HEK293 (cell line): ENCODE data around the gene SESTD1.

Source experiments
- CTCF ChIA-PET: fragments of 350-600 bp; formaldehyde crosslinking; extraction: SDS; loops from one replicate; lab custom pipeline; 2021; ENCODE audit warnings: antibody characterized with exemption; lab: Yijun Ruan, JAX
- POLR2A ChIA-PET: fragments of 300-600 bp; formaldehyde crosslinking; extraction: SDS; loops from one replicate; lab custom pipeline; 2020; ENCODE audit warnings: antibody characterized with exemption, inconsistent platforms; lab: Yijun Ruan, JAX
- H3K27ac ChIP-seq: fragments of 200-500 bp; sonication (Bioruptor generic); 2 replicates; pipeline ENCODE4 v1.5.1; 2014; ENCODE audit warnings: low read depth, low read length, control low read depth, inconsistent platforms; ENCODE audit errors: extremely low read depth
- H3K36me3 ChIP-seq, 2 experiments: fragments of 200-500 bp in 1 of 2; sonication (Bioruptor generic) in 1 of 2; 1 replicate in 1 of 2; 2 replicates in 1 of 2; pipeline ENCODE4 v1.5.1; 2014 to 2017; ENCODE audit warnings: inconsistent platforms in 2 of 2, low read length in 2 of 2; ENCODE audit not compliant: control insufficient read depth in 2 of 2, insufficient read depth in 1 of 2
- H3K4me1 ChIP-seq: fragments of 200-500 bp; sonication (Bioruptor generic); 2 replicates; pipeline ENCODE4 v1.5.1; 2014; ENCODE audit warnings: mild to moderate bottlenecking, low read length, inconsistent platforms; ENCODE audit not compliant: control insufficient read depth, insufficient read depth
- H3K4me3 ChIP-seq: 2 replicates; pipeline ENCODE4 v1.5.1; 2011; ENCODE audit warnings: low read depth, mild to moderate bottlenecking, control low read depth, low read length, moderate library complexity
- H3K9me3 ChIP-seq: fragments of 200-500 bp; sonication (Bioruptor generic); 2 replicates; pipeline ENCODE4 v1.5.1; 2014; ENCODE audit warnings: low read depth, low read length, inconsistent platforms; ENCODE audit not compliant: control insufficient read depth, insufficient read depth
- ATF2 ChIP-seq: fragments of 450-650 bp; formaldehyde crosslinking; IDR thresholded peaks from 2 replicates; pipeline ENCODE4 v1.5.1; 2016; ENCODE audit warnings: missing biosample characterization, missing genetic modification characterization, low read depth
- BCL6B ChIP-seq: fragments of 450-650 bp; formaldehyde crosslinking; IDR thresholded peaks from 2 replicates; pipeline ENCODE4 v1.5.1; 2017; ENCODE audit warnings: missing biosample characterization, missing genetic modification characterization
- HIC1 ChIP-seq: fragments of 450-650 bp; formaldehyde crosslinking; IDR thresholded peaks from 2 replicates; pipeline ENCODE4 v1.5.1; 2016; ENCODE audit warnings: missing biosample characterization, missing genetic modification characterization
- KLF8 ChIP-seq: fragments of 450-650 bp; formaldehyde crosslinking; IDR thresholded peaks from 2 replicates; pipeline ENCODE4 v1.5.1; 2016; ENCODE audit warnings: missing biosample characterization, missing genetic modification characterization
- MZF1 ChIP-seq: fragments of 450-650 bp; formaldehyde crosslinking; IDR thresholded peaks from 2 replicates; pipeline ENCODE4 v1.5.1; 2017; ENCODE audit warnings: missing biosample characterization, missing genetic modification characterization, borderline replicate concordance
- OSR2 ChIP-seq: fragments of 450-650 bp; formaldehyde crosslinking; IDR thresholded peaks from 2 replicates; pipeline ENCODE4 v1.5.1; 2016; ENCODE audit warnings: missing biosample characterization, missing genetic modification characterization
- PRDM10 ChIP-seq: fragments of 450-650 bp; formaldehyde crosslinking; IDR thresholded peaks from 2 replicates; pipeline ENCODE4 v1.5.1; 2016; ENCODE audit warnings: missing biosample characterization, missing genetic modification characterization
- SP3 ChIP-seq: fragments of 450-650 bp; formaldehyde crosslinking; IDR thresholded peaks from 2 replicates; pipeline ENCODE4 v1.5.1; 2016; ENCODE audit warnings: missing biosample characterization, missing genetic modification characterization
- YY2 ChIP-seq: fragments of 450-650 bp; formaldehyde crosslinking; IDR thresholded peaks from 2 replicates; pipeline ENCODE4 v1.5.1; 2016; ENCODE audit warnings: missing biosample characterization, missing genetic modification characterization
- ZNF16 ChIP-seq: fragments of 450-650 bp; formaldehyde crosslinking; IDR thresholded peaks from 2 replicates; pipeline ENCODE4 v1.5.1; 2016; ENCODE audit warnings: low read depth, missing biosample characterization, missing genetic modification characterization
- ZNF2 ChIP-seq: fragments of 450-650 bp; formaldehyde crosslinking; IDR thresholded peaks from 2 replicates; pipeline ENCODE4 v1.5.1; 2016; ENCODE audit warnings: missing biosample characterization, missing genetic modification characterization
- ZNF302 ChIP-seq: fragments of 450-650 bp; formaldehyde crosslinking; IDR thresholded peaks from 2 replicates; pipeline ENCODE4 v1.5.1; 2016; ENCODE audit warnings: missing biosample characterization, missing genetic modification characterization, low read depth
- ZNF548 ChIP-seq: fragments of 450-650 bp; formaldehyde crosslinking; IDR thresholded peaks from 2 replicates; pipeline ENCODE4 v1.5.1; 2016; ENCODE audit warnings: missing biosample characterization, missing genetic modification characterization
- ZNF629 ChIP-seq: fragments of 450-650 bp; formaldehyde crosslinking; IDR thresholded peaks from 2 replicates; pipeline ENCODE4 v1.5.1; 2017; ENCODE audit warnings: missing biosample characterization, missing genetic modification characterization
- ZNF639 ChIP-seq: fragments of 450-650 bp; formaldehyde crosslinking; IDR thresholded peaks from 2 replicates; pipeline ENCODE4 v1.5.1; 2016; ENCODE audit warnings: missing biosample characterization, missing genetic modification characterization
- ZNF660 ChIP-seq: fragments of 450-650 bp; IDR thresholded peaks from 2 replicates; pipeline ENCODE4 v1.5.1; 2018; ENCODE audit warnings: missing biosample characterization, mild to moderate bottlenecking, missing genetic modification characterization
- ZSCAN18 ChIP-seq: fragments of 450-650 bp; formaldehyde crosslinking; IDR thresholded peaks from 2 replicates; pipeline ENCODE4 v1.5.1; 2016; ENCODE audit warnings: missing biosample characterization, missing genetic modification characterization

Gene SESTD1

GRCh38 chr2:179191110-179191509 lies 73.5 kb downstream of the SESTD1 start:
- H3K4me3 ChIP-seq: no peak overlapping the region
- no peaks in the 10 kb centered on the region for H3K9me3 ChIP-seq
- ChIA-PET CTCF (no interaction called here), POLR2A (no interaction called here)
- H3K27ac ChIP-seq: no peak overlapping the region
- TF ChIP-seq ZSCAN18 (tag by site-specific recombination): no peak
- no peak for TF ChIP-seq HIC1 (tag by site-specific recombination)
- TF ChIP-seq ZNF639: no peak
- no peak for TF ChIP-seq KLF8 (tag by site-specific recombination)
- no peak for TF ChIP-seq PRDM10 (tag by site-specific recombination)
- no peak for TF ChIP-seq YY2 (tag by site-specific recombination)
- no peak for TF ChIP-seq ZNF2 (tag by site-specific recombination)
- no peak for TF ChIP-seq ZNF660 (tag by site-specific recombination)
- TF ChIP-seq SP3 (tag by site-specific recombination): no peak
- no peak for TF ChIP-seq OSR2
- no peak for TF ChIP-seq BCL6B (tag by site-specific recombination)
- no peak for TF ChIP-seq ZNF16 (tag by site-specific recombination)
- no peak for TF ChIP-seq ZNF548
- TF ChIP-seq MZF1 (tag by site-specific recombination): no peak
- no peaks in the 10 kb centered on the region for H3K4me1 ChIP-seq
- no peaks in the 10 kb centered on the region for H3K36me3 ChIP-seq

GRCh38 chr2:179186126-179186525 lies 78.5 kb downstream of the SESTD1 start:
- no peaks in the 10 kb centered on the region for H3K4me1 ChIP-seq
- no peak overlapping the region for H3K27ac ChIP-seq
- POLR2A ChIA-PET: no interaction called here
- peaks cover 0 to 4% of the 10 kb centered on the region in 2 experiments; a peak in 1 of 3 replicates for H3K36me3 ChIP-seq
- no peaks in the 10 kb centered on the region for H3K9me3 ChIP-seq
- H3K4me3 ChIP-seq: no peak overlapping the region
- no peak for TF ChIP-seq ATF2 (tag by site-specific recombination)
- no peak for TF ChIP-seq ZNF302
- TF ChIP-seq ZNF629 (tag by site-specific recombination): no peak
- TF ChIP-seq, all 188 proteins: peak for 0
- CTCF ChIA-PET: no interaction called here
